GM13976 (cell line): ENCODE data around the gene SMAD1.

ENCODE experiments used
- DNase-seq: peaks from one replicate; pipeline ENCODE4 v3.0.0; 2012; ENCODE audit warnings: low spot score
- in situ Hi-C: fragments of 300-500 bp; cut with MboI; formaldehyde crosslinking; loops from one replicate; pipeline ENCODE4 v1.12.0; 2022; ENCODE audit warnings: low sequenced_read_pairs, mixed read lengths, inconsistent platforms; ENCODE audit not compliant: unreplicated experiment
- TF ChIP-seq, protein P1 (sequence below): IDR thresholded peaks from 2 replicates; pipeline ENCODE4 v1.5.1; 2012; ENCODE audit warnings: borderline replicate concordance, mild to moderate bottlenecking; ENCODE audit not compliant: insufficient read depth; ENCODE audit errors: extremely low read depth, missing control alignments, control extremely low read depth

Gene SMAD1

GRCh38 chr4:145503486-145504072 lies 21.9 kb downstream of the SMAD1 start:
- in situ Hi-C loops = no loop called here
- DNase-seq = no peak
- TF ChIP-seq, protein P1, sequence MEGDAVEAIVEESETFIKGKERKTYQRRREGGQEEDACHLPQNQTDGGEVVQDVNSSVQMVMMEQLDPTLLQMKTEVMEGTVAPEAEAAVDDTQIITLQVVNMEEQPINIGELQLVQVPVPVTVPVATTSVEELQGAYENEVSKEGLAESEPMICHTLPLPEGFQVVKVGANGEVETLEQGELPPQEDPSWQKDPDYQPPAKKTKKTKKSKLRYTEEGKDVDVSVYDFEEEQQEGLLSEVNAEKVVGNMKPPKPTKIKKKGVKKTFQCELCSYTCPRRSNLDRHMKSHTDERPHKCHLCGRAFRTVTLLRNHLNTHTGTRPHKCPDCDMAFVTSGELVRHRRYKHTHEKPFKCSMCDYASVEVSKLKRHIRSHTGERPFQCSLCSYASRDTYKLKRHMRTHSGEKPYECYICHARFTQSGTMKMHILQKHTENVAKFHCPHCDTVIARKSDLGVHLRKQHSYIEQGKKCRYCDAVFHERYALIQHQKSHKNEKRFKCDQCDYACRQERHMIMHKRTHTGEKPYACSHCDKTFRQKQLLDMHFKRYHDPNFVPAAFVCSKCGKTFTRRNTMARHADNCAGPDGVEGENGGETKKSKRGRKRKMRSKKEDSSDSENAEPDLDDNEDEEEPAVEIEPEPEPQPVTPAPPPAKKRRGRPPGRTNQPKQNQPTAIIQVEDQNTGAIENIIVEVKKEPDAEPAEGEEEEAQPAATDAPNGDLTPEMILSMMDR = no peak

DNA sequence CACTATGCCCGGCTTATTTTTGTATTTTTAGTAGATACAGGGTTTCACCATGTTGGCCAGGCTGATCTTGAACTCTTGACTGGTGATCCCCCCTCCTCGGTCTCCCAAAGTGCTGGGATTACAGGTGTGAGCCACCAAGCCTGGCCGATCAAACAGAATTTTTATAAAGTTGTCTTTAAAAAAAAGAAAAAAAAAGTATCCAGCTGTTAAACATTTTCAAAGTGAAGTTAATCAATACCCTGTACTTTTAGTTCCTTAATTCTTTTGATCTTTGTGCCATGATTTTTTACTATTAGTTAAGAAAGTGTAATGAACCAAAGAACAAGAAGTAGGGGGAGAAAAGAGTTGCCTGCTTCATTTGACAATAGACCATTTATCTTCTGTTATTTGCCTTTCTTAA lies 24.3 kb downstream of the SMAD1 start:
- TF ChIP-seq, protein P1 = no peak
- in situ Hi-C loops = no loop called here
- no peak for DNase-seq

GRCh38 chr4:145507636-145508035 lies 26.0 kb downstream of the SMAD1 start:
- no peak for DNase-seq
- TF ChIP-seq, protein P1 = no peak
- in situ Hi-C loops = no loop called here

DNA sequence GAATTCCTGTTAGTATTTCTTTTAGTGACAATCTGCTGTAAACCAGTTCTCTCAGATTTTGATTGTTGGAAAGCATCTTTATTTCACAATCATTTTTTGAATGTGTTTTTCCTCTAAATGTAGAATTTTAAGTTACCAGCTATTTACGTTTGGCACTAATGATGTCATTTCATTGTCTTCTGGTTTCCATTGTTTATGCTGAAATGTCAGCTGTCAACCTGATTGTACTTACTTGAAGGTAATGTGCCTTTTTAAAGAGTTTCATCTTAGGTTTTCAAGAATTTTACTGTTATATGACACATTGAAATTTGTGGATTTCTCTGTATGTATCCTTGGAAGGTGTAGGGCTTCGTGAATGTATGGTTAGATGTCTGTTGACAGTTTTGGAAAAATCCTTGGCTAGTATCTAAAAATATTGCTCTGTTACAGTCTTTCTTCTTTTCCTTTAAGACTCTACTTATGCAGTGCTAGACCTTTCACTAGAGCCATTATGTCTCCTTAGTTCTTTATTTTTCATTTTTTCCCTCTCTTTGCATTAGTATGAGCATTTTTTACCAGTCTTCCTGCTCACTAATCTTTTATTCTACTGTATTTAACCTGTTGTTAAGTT lies 30.4 kb downstream of the SMAD1 start:
- in situ Hi-C loops = no loop called here
- TF ChIP-seq, protein P1 = no peak
- DNase-seq = no peak

- in situ Hi-C loops = no loop called here
- TF ChIP-seq, protein P1 = no peak
- no peak for DNase-seq
Observed at GRCh38 chr4:145513020-145513621, 31.5 kb downstream of the SMAD1 start.

GRCh38 chr4:145520172-145520571 lies 38.5 kb downstream of the SMAD1 start:
- no peak for DNase-seq
- TF ChIP-seq, protein P1 = no peak
- in situ Hi-C loops = no loop called here
